ENCODE data around the gene FAM222A. TPM values are rescaled to one million over a fixed set of nuclear protein-coding genes. Genes with fewer than 3 reads are reported as not detected.

Gene FAM222A
- total RNA-seq, 1 experiment from 2014 or later = 12.8 TPM

DNA sequence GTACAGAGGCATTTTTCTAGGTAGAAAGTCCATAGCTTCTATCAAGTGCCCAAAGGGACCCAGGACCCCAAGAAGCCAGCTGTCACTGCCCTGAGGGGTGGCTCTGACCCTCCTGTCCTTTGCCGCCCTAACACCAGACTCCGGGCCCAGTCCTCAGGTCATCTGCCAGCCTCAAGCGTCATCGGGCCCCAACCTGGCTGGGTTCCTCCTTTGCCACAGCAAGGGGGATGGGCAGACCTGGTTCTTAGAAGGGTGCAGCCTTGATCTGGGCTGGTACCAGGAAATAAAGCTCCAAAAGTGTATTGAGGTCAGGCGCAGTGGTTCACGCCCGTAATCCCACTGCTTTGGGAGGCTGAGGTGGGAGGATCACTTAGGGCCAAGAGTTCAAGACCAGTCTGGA is 27.1 kb upstream of the FAM222A start:
- H3K27ac ChIP-seq (ENCODE audit: low read length) = no peak overlapping the region
- no peak for TF ChIP-seq POLR2AphosphoS5 (IDR thresholded peaks at IDR 0.05; ENCODE audit: low read depth, low read length)
- TF ChIP-seq TCF7L2 (IDR thresholded peaks at IDR 0.05; ENCODE audit: low read depth, low read length) = no peak
- TF ChIP-seq, protein P1, sequence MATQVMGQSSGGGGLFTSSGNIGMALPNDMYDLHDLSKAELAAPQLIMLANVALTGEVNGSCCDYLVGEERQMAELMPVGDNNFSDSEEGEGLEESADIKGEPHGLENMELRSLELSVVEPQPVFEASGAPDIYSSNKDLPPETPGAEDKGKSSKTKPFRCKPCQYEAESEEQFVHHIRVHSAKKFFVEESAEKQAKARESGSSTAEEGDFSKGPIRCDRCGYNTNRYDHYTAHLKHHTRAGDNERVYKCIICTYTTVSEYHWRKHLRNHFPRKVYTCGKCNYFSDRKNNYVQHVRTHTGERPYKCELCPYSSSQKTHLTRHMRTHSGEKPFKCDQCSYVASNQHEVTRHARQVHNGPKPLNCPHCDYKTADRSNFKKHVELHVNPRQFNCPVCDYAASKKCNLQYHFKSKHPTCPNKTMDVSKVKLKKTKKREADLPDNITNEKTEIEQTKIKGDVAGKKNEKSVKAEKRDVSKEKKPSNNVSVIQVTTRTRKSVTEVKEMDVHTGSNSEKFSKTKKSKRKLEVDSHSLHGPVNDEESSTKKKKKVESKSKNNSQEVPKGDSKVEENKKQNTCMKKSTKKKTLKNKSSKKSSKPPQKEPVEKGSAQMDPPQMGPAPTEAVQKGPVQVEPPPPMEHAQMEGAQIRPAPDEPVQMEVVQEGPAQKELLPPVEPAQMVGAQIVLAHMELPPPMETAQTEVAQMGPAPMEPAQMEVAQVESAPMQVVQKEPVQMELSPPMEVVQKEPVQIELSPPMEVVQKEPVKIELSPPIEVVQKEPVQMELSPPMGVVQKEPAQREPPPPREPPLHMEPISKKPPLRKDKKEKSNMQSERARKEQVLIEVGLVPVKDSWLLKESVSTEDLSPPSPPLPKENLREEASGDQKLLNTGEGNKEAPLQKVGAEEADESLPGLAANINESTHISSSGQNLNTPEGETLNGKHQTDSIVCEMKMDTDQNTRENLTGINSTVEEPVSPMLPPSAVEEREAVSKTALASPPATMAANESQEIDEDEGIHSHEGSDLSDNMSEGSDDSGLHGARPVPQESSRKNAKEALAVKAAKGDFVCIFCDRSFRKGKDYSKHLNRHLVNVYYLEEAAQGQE (IDR thresholded peaks at IDR 0.05; ENCODE audit: insufficient read depth in 1 of 2, low read depth in 2 of 2, low read length in 1 of 2) = no peak
- TF ChIP-seq, protein P2, sequence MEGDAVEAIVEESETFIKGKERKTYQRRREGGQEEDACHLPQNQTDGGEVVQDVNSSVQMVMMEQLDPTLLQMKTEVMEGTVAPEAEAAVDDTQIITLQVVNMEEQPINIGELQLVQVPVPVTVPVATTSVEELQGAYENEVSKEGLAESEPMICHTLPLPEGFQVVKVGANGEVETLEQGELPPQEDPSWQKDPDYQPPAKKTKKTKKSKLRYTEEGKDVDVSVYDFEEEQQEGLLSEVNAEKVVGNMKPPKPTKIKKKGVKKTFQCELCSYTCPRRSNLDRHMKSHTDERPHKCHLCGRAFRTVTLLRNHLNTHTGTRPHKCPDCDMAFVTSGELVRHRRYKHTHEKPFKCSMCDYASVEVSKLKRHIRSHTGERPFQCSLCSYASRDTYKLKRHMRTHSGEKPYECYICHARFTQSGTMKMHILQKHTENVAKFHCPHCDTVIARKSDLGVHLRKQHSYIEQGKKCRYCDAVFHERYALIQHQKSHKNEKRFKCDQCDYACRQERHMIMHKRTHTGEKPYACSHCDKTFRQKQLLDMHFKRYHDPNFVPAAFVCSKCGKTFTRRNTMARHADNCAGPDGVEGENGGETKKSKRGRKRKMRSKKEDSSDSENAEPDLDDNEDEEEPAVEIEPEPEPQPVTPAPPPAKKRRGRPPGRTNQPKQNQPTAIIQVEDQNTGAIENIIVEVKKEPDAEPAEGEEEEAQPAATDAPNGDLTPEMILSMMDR (IDR thresholded peaks at IDR 0.05) = no peak
- no peak for TF ChIP-seq SIN3A (IDR thresholded peaks at IDR 0.05; ENCODE audit: borderline replicate concordance, insufficient read depth, low read depth, low read length)
- POLR2A ChIA-PET = no interaction called here
- H3K36me3 ChIP-seq (ENCODE audit: control insufficient read depth, insufficient read depth, low read length) = no peaks in the 10 kb centered on the region
- H3K4me3 ChIP-seq (ENCODE audit: low read depth in 2 of 2, low read length in 2 of 2) = no peak overlapping the region
- H3K9me3 ChIP-seq (ENCODE audit: control insufficient read depth, insufficient read depth, low read depth, low read length) = no peaks in the 10 kb centered on the region
- ATAC-seq (no peak), DNase-seq (ENCODE audit: low read depth, low spot score) (no peak)
- in situ Hi-C loops (cut with HindIII; ENCODE audit: low pct_unique_long_range_greater_than_20kb, low sequenced_read_pairs) (no loop called here), intact Hi-C loops (cut with micrococcal nuclease; ENCODE audit: unreplicated experiment) (no loop called here)
- CTCF ChIA-PET = no interaction called here
- BruUV-seq (replicated peaks) = no TSS peak
- no peaks in the 10 kb centered on the region for H3K4me1 ChIP-seq (ENCODE audit: control insufficient read depth, insufficient read depth, low read length)
- H3K27me3 ChIP-seq (ENCODE audit: control insufficient read depth, insufficient read depth, low read length) = peaks cover 6% of the 10 kb centered on the region; the same call in 1 of the 2 replicates

DNA sequence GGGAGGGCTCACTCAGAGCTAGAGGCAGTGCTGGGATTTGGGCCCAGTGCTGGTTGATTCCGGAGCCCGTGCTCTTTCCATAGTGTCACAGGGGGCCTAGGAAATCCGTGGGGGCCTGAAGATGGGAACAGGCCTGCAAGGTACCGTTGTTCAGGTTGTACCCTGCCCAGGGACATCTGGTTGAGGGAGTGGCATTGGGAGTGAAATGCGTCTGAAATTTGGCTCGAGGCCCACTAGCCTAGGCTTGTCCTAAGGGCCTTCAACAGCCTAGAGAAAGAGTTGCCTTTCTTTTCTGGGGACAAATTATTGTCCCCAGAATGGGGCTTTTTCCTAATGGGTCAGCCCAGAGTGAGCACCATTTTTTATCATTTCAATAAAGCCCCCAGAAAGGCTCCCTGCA is 26.4 kb upstream of the FAM222A start:
- TF ChIP-seq, protein P1 (IDR thresholded peaks at IDR 0.05; ENCODE audit: insufficient read depth in 1 of 2, low read depth in 2 of 2, low read length in 1 of 2) = no peak
- TF ChIP-seq, protein P2 (IDR thresholded peaks at IDR 0.05) = no peak
- TF ChIP-seq POLR2AphosphoS5 (IDR thresholded peaks at IDR 0.05; ENCODE audit: low read depth, low read length) (no peak), TCF7L2 (IDR thresholded peaks at IDR 0.05; ENCODE audit: low read depth, low read length) (no peak), SIN3A (IDR thresholded peaks at IDR 0.05; ENCODE audit: borderline replicate concordance, insufficient read depth, low read depth, low read length) (no peak)
- intact Hi-C loops (cut with micrococcal nuclease; ENCODE audit: unreplicated experiment) = no loop called here

More for the DNA sequence above, 26.4 kb upstream of the FAM222A start:
- no TSS peak for BruUV-seq (replicated peaks)
- Histone ChIP-seq H3K4me1 (ENCODE audit: control insufficient read depth, insufficient read depth, low read length) (no peaks in the 10 kb centered on the region), H3K4me3 (ENCODE audit: low read depth in 2 of 2, low read length in 2 of 2) (no peak overlapping the region), H3K36me3 (ENCODE audit: control insufficient read depth, insufficient read depth, low read length) (no peaks in the 10 kb centered on the region), H3K9me3 (ENCODE audit: control insufficient read depth, insufficient read depth, low read depth, low read length) (no peaks in the 10 kb centered on the region), H3K27me3 (ENCODE audit: control insufficient read depth, insufficient read depth, low read length) (peaks cover 6% of the 10 kb centered on the region; the same call in 1 of the 2 replicates), H3K27ac (ENCODE audit: low read length) (no peak overlapping the region)
- ATAC-seq = no peak
- ChIA-PET POLR2A (no interaction called here), CTCF (interaction anchor here (0.6 kb wide), 1 partner anchor 536 kb away, joined by 4 read pairs; no protein-coding TSS in a partner anchor)
- no peak for DNase-seq (ENCODE audit: low read depth, low spot score)
- in situ Hi-C loops (cut with HindIII; ENCODE audit: low pct_unique_long_range_greater_than_20kb, low sequenced_read_pairs) = no loop called here
